SK-N-SH (cell line): Measurements from ENCODE around the gene SFTPA2. TPM values are rescaled to one million over a fixed set of nuclear protein-coding genes. Genes with fewer than 3 reads are reported as not detected.

Experiments
- CTCF ChIA-PET: fragments of 300-600, 350-600 bp; formaldehyde crosslinking; extraction: SDS; loops from one replicate; lab custom pipeline; 2021; lab: Yijun Ruan, JAX
- POLR2A ChIA-PET: fragments of 350-600 bp; sonication (Branson Sonifier 250); formaldehyde crosslinking; extraction: SDS; loops from one replicate; lab custom pipeline; 2020; ENCODE audit warnings: antibody characterized with exemption, inconsistent platforms; lab: Yijun Ruan, JAX
- DNase-seq: peaks from one replicate; pipeline ENCODE4 v3.0.0; 2012
- H2AFZ ChIP-seq: fragments of 200-600 bp; sonication (generic); 2 replicates; pipeline ENCODE4 v1.8.1; 2016; ENCODE audit warnings: antibody characterized with exemption, mild to moderate bottlenecking, low read depth
- H3F3A ChIP-seq: fragments of 200-600 bp; sonication (generic); replicated peaks from 2 replicates; pipeline ENCODE3; 2016; ENCODE audit warnings: antibody characterized with exemption, mild to moderate bottlenecking; ENCODE audit not compliant: insufficient read depth
- H3K27ac ChIP-seq, 2 experiments: fragments of 200-500 bp in 1 of 2; fragments of 200-600 bp in 1 of 2; sonication (Bioruptor generic) in 1 of 2; sonication (generic), shearing (Covaris generic) in 1 of 2; 2 replicates each; pipeline versions ENCODE4 v1.5.1 to v1.6.1; 2014 to 2016; ENCODE audit warnings: low read depth in 2 of 2, inconsistent platforms in 1 of 2, low read length in 1 of 2, mild to moderate bottlenecking in 1 of 2, mixed read lengths in 1 of 2
- H3K27me3 ChIP-seq: fragments of 200-600 bp; sonication (generic), shearing (Covaris generic); 2 replicates; pipeline ENCODE4 v1.6.1; 2016; ENCODE audit warnings: mixed run types; ENCODE audit not compliant: insufficient read depth
- H3K36me3 ChIP-seq, 2 experiments: fragments of 200-500 bp in 1 of 2; fragments of 200-600 bp in 1 of 2; sonication (Bioruptor generic) in 1 of 2; sonication (generic) in 1 of 2; replicated peaks in 1 of 2; 2 replicates each; pipeline versions ENCODE3 to v1.5.1; 2014 to 2016; ENCODE audit warnings: low read length in 1 of 2, mild to moderate bottlenecking in 1 of 2; ENCODE audit not compliant: insufficient read depth in 2 of 2, control insufficient read depth in 1 of 2
- H3K4me1 ChIP-seq, 2 experiments: fragments of 200-500 bp in 1 of 2; fragments of 200-600 bp in 1 of 2; sonication (Bioruptor generic) in 1 of 2; sonication (generic), shearing (Covaris generic) in 1 of 2; 2 replicates each; pipeline versions ENCODE4 v1.5.1 to v1.6.1; 2014 to 2016; ENCODE audit warnings: low read depth in 1 of 2, low read length in 1 of 2, mixed run types in 1 of 2; ENCODE audit not compliant: insufficient read depth in 2 of 2, control insufficient read depth in 1 of 2
- H3K4me2 ChIP-seq: fragments of 200-600 bp; sonication (generic), shearing (Covaris generic); 2 replicates; pipeline ENCODE4 v1.6.1; 2017; ENCODE audit warnings: mixed run types
- H3K4me3 ChIP-seq, 2 experiments: fragments of 200-500 bp in 1 of 2; fragments of 200-600 bp in 1 of 2; sonication (Bioruptor generic) in 1 of 2; sonication (generic), shearing (Covaris generic) in 1 of 2; 2 replicates each; pipeline versions ENCODE4 v1.5.1 to v1.8.1; 2014 to 2016; ENCODE audit warnings: low read depth in 2 of 2, inconsistent platforms in 1 of 2, low read length in 1 of 2, mild to moderate bottlenecking in 1 of 2, mixed read lengths in 1 of 2, moderate library complexity in 1 of 2
- H3K79me2 ChIP-seq: fragments of 200-600 bp; sonication (generic); 2 replicates; pipeline ENCODE4 v1.8.1; 2017; ENCODE audit warnings: mild to moderate bottlenecking; ENCODE audit not compliant: insufficient read depth
- H3K9ac ChIP-seq: fragments of 200-600 bp; sonication (generic); 2 replicates; pipeline ENCODE4 v1.6.1; 2017; ENCODE audit warnings: mixed run types
- H3K9me2 ChIP-seq: fragments of 200-600 bp; sonication (generic); 2 replicates; pipeline ENCODE4 v1.6.1; 2017; ENCODE audit warnings: mixed run types
- H3K9me3 ChIP-seq: fragments of 200-600 bp; sonication (generic); 2 replicates; pipeline ENCODE4 v1.6.1; 2017; ENCODE audit warnings: mixed run types, mild to moderate bottlenecking, moderate library complexity
- H4K20me1 ChIP-seq: fragments of 200-600 bp; sonication (generic); 2 replicates; pipeline ENCODE4 v1.6.1; 2017; ENCODE audit warnings: mild to moderate bottlenecking, mixed run types; ENCODE audit not compliant: insufficient read depth
- EZH2phosphoT487 ChIP-seq: fragments of 200-600 bp; sonication (generic); IDR thresholded peaks from 2 replicates; pipeline ENCODE4 v1.6.1; 2017; ENCODE audit warnings: low read depth, mixed run types, mild to moderate bottlenecking, antibody characterized with exemption, moderate library complexity, borderline replicate concordance
- FOSL2 ChIP-seq: IDR thresholded peaks from 2 replicates; pipeline ENCODE4 v1.4.0; 2012; ENCODE audit warnings: low read depth, mild to moderate bottlenecking, moderate library complexity, borderline replicate concordance
- GABPA ChIP-seq: IDR thresholded peaks from 2 replicates; pipeline ENCODE4 v1.4.0; 2012; ENCODE audit warnings: low read depth, mild to moderate bottlenecking
- JUND ChIP-seq: IDR thresholded peaks from 2 replicates; pipeline ENCODE4 v1.4.0; 2012
- NFIC ChIP-seq: IDR thresholded peaks from 2 replicates; pipeline ENCODE4 v1.4.0; 2012; ENCODE audit warnings: borderline replicate concordance
- POLR2AphosphoS5 ChIP-seq: IDR thresholded peaks from 2 replicates; pipeline ENCODE4 v1.6.1; 2012; ENCODE audit warnings: low read depth, low read length
- RAD21 ChIP-seq: IDR thresholded peaks from 2 replicates; pipeline ENCODE4 v1.6.1; 2012; ENCODE audit warnings: mild to moderate bottlenecking, low read length
- RCOR1 ChIP-seq: fragments of 150-350 bp; IDR thresholded peaks from 2 replicates; pipeline ENCODE4 v1.6.1; 2017; ENCODE audit warnings: antibody characterized with exemption, low read length
- REST ChIP-seq: IDR thresholded peaks from 2 replicates; pipeline ENCODE4 v1.6.1; 2012; ENCODE audit warnings: mild to moderate bottlenecking, low read depth, low read length, moderate library complexity
- RFX5 ChIP-seq: IDR thresholded peaks from 2 replicates; pipeline ENCODE4 v1.6.1; 2012; ENCODE audit warnings: mild to moderate bottlenecking, improper control_type of control experiment, low read length
- SMC3 ChIP-seq: IDR thresholded peaks from 2 replicates; pipeline ENCODE4 v1.6.1; 2012; ENCODE audit warnings: low read depth, low read length, improper control_type of control experiment
- TAF1 ChIP-seq: IDR thresholded peaks from 2 replicates; pipeline ENCODE4 v1.6.1; 2012; ENCODE audit warnings: low read depth, mild to moderate bottlenecking, low read length, moderate library complexity, borderline replicate concordance
- TEAD4 ChIP-seq: IDR thresholded peaks from 2 replicates; pipeline ENCODE4 v1.4.0; 2012; ENCODE audit warnings: mild to moderate bottlenecking, borderline replicate concordance; ENCODE audit not compliant: insufficient read depth
- USF2 ChIP-seq: fragments of 150-350 bp; IDR thresholded peaks from 2 replicates; pipeline ENCODE4 v1.6.1; 2017; ENCODE audit warnings: antibody characterized with exemption, low read length, low read depth, borderline replicate concordance
- YY1 ChIP-seq: IDR thresholded peaks from 2 replicates; pipeline ENCODE4 v1.4.0; 2012; ENCODE audit warnings: low read depth, mild to moderate bottlenecking
- polyA plus RNA-seq, 3 experiments: library from polyadenylated mRNA; depleted of rRNA; stranded (reverse); fragments of >200 nt; gene quantifications; 2 replicates each; pipeline ENCODE4 v1.2.3, GENCODE V29; 2012
- TF ChIP-seq, protein P1 (sequence below): IDR thresholded peaks from 2 replicates; pipeline ENCODE4 v1.4.0; 2012; ENCODE audit warnings: low read depth, borderline replicate concordance
- TF ChIP-seq, protein P2 (sequence below): IDR thresholded peaks from 2 replicates; pipeline ENCODE4 v1.4.0; 2012; ENCODE audit warnings: low read depth
- TF ChIP-seq, protein P3 (sequence below): IDR thresholded peaks from 2 replicates; pipeline ENCODE4; 2012

Gene SFTPA2
- polyA plus RNA-seq, 1 of the 3 experiments (the other 2 are of a cell fraction): not detected

DNA sequence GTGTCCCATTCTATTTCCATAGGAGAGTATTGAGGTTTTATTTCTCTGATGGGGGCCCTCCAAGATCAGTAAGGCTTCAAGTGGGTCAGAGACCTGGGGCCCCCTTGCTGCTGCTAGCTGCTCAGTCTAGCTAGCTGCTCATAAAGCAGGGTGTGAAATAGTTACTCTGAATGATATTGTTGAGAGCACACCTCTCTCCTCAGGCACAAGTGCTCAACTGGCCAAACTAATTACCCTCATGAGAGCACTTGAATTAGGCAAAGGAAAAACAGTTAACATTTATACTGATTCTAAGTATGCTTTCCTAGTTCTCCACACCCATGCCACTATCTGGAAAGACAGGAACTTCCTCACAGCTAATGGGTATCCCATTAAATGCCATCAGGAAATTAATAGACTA lies 45.1 kb upstream of the SFTPA2 start:
- CTCF ChIA-PET: interaction anchor here (1.2 kb wide), 1 partner anchor 652 kb away, joined by 3 read pairs; no protein-coding TSS in a partner anchor
- Histone ChIP-seq H3K4me2 (no peak overlapping the region), H2AFZ (no peak overlapping the region), H3F3A (no peaks in the 10 kb centered on the region), H3K4me3 (no peak overlapping the region), H3K79me2 (no peaks in the 10 kb centered on the region), H3K9me2 (no peaks in the 10 kb centered on the region), H3K36me3 (no peaks in the 10 kb centered on the region), H3K9me3 (no peaks in the 10 kb centered on the region), H3K9ac (no peak overlapping the region), H3K27me3 (no peaks in the 10 kb centered on the region), H3K27ac (no peak overlapping the region), H4K20me1 (no peaks in the 10 kb centered on the region), H3K4me1 (no peaks in the 10 kb centered on the region)
- no peak for DNase-seq
- no peak for TF ChIP-seq EZH2phosphoT487
- TF ChIP-seq REST: no peak
- no peak for TF ChIP-seq RFX5
- no peak for TF ChIP-seq SMC3
- TF ChIP-seq TEAD4: no peak
- no peak for TF ChIP-seq NFIC
- TF ChIP-seq, protein P1, sequence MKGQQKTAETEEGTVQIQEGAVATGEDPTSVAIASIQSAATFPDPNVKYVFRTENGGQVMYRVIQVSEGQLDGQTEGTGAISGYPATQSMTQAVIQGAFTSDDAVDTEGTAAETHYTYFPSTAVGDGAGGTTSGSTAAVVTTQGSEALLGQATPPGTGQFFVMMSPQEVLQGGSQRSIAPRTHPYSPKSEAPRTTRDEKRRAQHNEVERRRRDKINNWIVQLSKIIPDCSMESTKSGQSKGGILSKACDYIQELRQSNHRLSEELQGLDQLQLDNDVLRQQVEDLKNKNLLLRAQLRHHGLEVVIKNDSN: no peak
- TF ChIP-seq POLR2AphosphoS5: no peak
- TF ChIP-seq RAD21: no peak
- no peak for TF ChIP-seq TAF1
- no peak for TF ChIP-seq USF2
- TF ChIP-seq, protein P2, sequence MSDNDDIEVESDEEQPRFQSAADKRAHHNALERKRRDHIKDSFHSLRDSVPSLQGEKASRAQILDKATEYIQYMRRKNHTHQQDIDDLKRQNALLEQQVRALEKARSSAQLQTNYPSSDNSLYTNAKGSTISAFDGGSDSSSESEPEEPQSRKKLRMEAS: no peak
- TF ChIP-seq FOSL2: no peak
- no peak for TF ChIP-seq JUND
- no peak for TF ChIP-seq YY1
- TF ChIP-seq GABPA: no peak
- no peak for TF ChIP-seq RCOR1
- TF ChIP-seq, protein P3, sequence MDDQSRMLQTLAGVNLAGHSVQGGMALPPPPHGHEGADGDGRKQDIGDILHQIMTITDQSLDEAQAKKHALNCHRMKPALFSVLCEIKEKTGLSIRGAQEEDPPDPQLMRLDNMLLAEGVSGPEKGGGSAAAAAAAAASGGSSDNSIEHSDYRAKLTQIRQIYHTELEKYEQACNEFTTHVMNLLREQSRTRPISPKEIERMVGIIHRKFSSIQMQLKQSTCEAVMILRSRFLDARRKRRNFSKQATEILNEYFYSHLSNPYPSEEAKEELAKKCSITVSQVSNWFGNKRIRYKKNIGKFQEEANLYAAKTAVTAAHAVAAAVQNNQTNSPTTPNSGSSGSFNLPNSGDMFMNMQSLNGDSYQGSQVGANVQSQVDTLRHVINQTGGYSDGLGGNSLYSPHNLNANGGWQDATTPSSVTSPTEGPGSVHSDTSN: no peak
- POLR2A ChIA-PET: no interaction called here
